HepG2 (cell line): ENCODE results near the gene GGA3. TPM values are rescaled to one million over a fixed set of nuclear protein-coding genes. Genes with fewer than 3 reads are reported as not detected.

Experiments
- GABPA ChIP-seq, 2 experiments: IDR thresholded peaks; 2 replicates each; pipeline ENCODE4 v1.6.1; 2011 to 2016; ENCODE audit warnings: low read depth in 2 of 2, low read length in 1 of 2, missing biosample characterization in 1 of 2, missing genetic modification characterization in 1 of 2
- ISL2 ChIP-seq: sonication (generic); formaldehyde crosslinking; IDR thresholded peaks from 2 replicates; pipeline ENCODE4 v1.5.0; 2020; ENCODE audit warnings: missing genetic modification reagents
- MTA3 ChIP-seq: sonication (generic); formaldehyde crosslinking; IDR thresholded peaks from 2 replicates; pipeline ENCODE4 v1.4.0; 2020; ENCODE audit warnings: missing genetic modification reagents
- PAWR ChIP-seq: sonication (generic); formaldehyde crosslinking; IDR thresholded peaks from 2 replicates; pipeline ENCODE4 v1.4.0; 2020; ENCODE audit warnings: missing genetic modification reagents, mild to moderate bottlenecking, borderline replicate concordance
- PCBP2 ChIP-seq: fragments of 200-400 bp; formaldehyde crosslinking; optimal IDR thresholded peaks from 2 replicates; pipeline ENCODE3; 2018; ENCODE audit warnings: low read length, low read depth; ENCODE audit not compliant: poor library complexity, severe bottlenecking
- RARA ChIP-seq: IDR thresholded peaks from 2 replicates; pipeline ENCODE4 v1.6.1; 2016; ENCODE audit warnings: missing genetic modification reagents, missing compliant biosample characterization
- RORA ChIP-seq: sonication (generic); formaldehyde crosslinking; IDR thresholded peaks from 2 replicates; pipeline ENCODE4 v1.5.0; 2020; ENCODE audit warnings: mild to moderate bottlenecking, missing genetic modification reagents, moderate library complexity
- SRSF1 ChIP-seq: fragments of 200-400 bp; formaldehyde crosslinking; optimal IDR thresholded peaks from 2 replicates; pipeline ENCODE3; 2017; ENCODE audit warnings: mild to moderate bottlenecking, low read depth, low read length, moderate library complexity
- ZFP62 ChIP-seq: sonication (generic); formaldehyde crosslinking; IDR thresholded peaks from 2 replicates; pipeline ENCODE4 v1.4.0; 2020; ENCODE audit warnings: missing genetic modification reagents
- ZNF256 ChIP-seq: sonication (generic); formaldehyde crosslinking; conservative IDR thresholded peaks from 2 replicates; pipeline ENCODE4 v1.4.0; 2020; ENCODE audit warnings: missing genetic modification reagents
- ZNF260 ChIP-seq: sonication (generic); formaldehyde crosslinking; IDR thresholded peaks from 2 replicates; pipeline ENCODE4 v1.4.0; 2020; ENCODE audit warnings: missing genetic modification reagents, low read depth, mild to moderate bottlenecking, borderline replicate concordance
- ZNF331 ChIP-seq: sonication (generic); formaldehyde crosslinking; IDR thresholded peaks from 2 replicates; pipeline ENCODE4 v1.4.0; 2020; ENCODE audit warnings: missing genetic modification reagents
- ZNF333 ChIP-seq: sonication (generic); formaldehyde crosslinking; IDR thresholded peaks from 2 replicates; pipeline ENCODE4 v1.4.0; 2020; ENCODE audit warnings: mild to moderate bottlenecking, missing genetic modification reagents, borderline replicate concordance
- ZNF546 ChIP-seq: sonication (generic); formaldehyde crosslinking; conservative IDR thresholded peaks from 2 replicates; pipeline ENCODE4 v1.8.1; 2023; ENCODE audit warnings: mild to moderate bottlenecking, missing genetic modification reagents
- ZNF549 ChIP-seq: sonication (generic); formaldehyde crosslinking; IDR thresholded peaks from 2 replicates; pipeline ENCODE4 v1.5.0; 2020; ENCODE audit warnings: missing genetic modification reagents
- ZNF556 ChIP-seq: sonication (generic); formaldehyde crosslinking; IDR thresholded peaks from 2 replicates; pipeline ENCODE4 v1.4.0; 2020; ENCODE audit warnings: mild to moderate bottlenecking, missing genetic modification reagents, borderline replicate concordance
- ZNF572 ChIP-seq: sonication (generic); formaldehyde crosslinking; IDR thresholded peaks from 2 replicates; pipeline ENCODE4 v1.5.1; 2020; ENCODE audit warnings: mild to moderate bottlenecking, missing genetic modification reagents
- ZNF577 ChIP-seq: sonication (generic); formaldehyde crosslinking; IDR thresholded peaks from 2 replicates; pipeline ENCODE4 v1.4.0; 2020; ENCODE audit warnings: mild to moderate bottlenecking, low read depth, missing genetic modification reagents, borderline replicate concordance
- ZNF616 ChIP-seq: sonication (generic); formaldehyde crosslinking; IDR thresholded peaks from 2 replicates; pipeline ENCODE4 v1.5.0; 2020; ENCODE audit warnings: low read depth, mild to moderate bottlenecking, missing genetic modification reagents
- ZSCAN9 ChIP-seq: IDR thresholded peaks from 2 replicates; pipeline ENCODE4 v1.6.1; 2016; ENCODE audit warnings: borderline replicate concordance
- polyA plus RNA-seq, 8 experiments: library from polyadenylated mRNA; depleted of rRNA in 3 of 8; stranded (reverse) in 7 of 8; unstranded in 1 of 8; fragments of >200 nt; fragmentation: Illumina TruSeq in 4 of 8; extraction: Trizol in 4 of 8; gene quantifications; 2 replicates each; pipeline versions ENCODE4 v1.2.1 to v1.2.3, GENCODE V29; 2011 to 2016; ENCODE audit warnings: low read depth in 4 of 8, missing spikeins in 1 of 8, mixed read lengths in 1 of 8; ENCODE audit not compliant: insufficient read depth in 1 of 8
- total RNA-seq, 5 experiments: library from RNA; depleted of rRNA; stranded (reverse); fragments of >200 nt; fragmentation: Illumina TruSeq; extraction: Trizol; gene quantifications; 2 replicates each; pipeline ENCODE4 v1.2.3, GENCODE V29; 2016; ENCODE audit warnings: low read depth in 1 of 5
- TF ChIP-seq, protein P1 (sequence below): sonication (generic); formaldehyde crosslinking; IDR thresholded peaks from 2 replicates; pipeline ENCODE4 v1.9.0; 2021; ENCODE audit warnings: missing genetic modification reagents, borderline replicate concordance
- TF ChIP-seq, protein P2 (sequence below): sonication (generic); formaldehyde crosslinking; IDR thresholded peaks from 2 replicates; pipeline ENCODE4 v1.4.0; 2020; ENCODE audit warnings: missing genetic modification reagents
- TF ChIP-seq, protein P3 (sequence below), 2 experiments: IDR thresholded peaks; 2 replicates each; pipeline ENCODE4 v1.6.1; 2011 to 2012; ENCODE audit warnings: low read length in 2 of 2, borderline replicate concordance in 1 of 2, low read depth in 1 of 2, mild to moderate bottlenecking in 1 of 2, moderate library complexity in 1 of 2

The GGA3 gene
- total and polyA plus RNA-seq, 2 of the 13 experiments (the other 11 are each of a cell fraction or from before 2014, with no cell fraction given) = 28.4 to 43.7 TPM

DNA sequence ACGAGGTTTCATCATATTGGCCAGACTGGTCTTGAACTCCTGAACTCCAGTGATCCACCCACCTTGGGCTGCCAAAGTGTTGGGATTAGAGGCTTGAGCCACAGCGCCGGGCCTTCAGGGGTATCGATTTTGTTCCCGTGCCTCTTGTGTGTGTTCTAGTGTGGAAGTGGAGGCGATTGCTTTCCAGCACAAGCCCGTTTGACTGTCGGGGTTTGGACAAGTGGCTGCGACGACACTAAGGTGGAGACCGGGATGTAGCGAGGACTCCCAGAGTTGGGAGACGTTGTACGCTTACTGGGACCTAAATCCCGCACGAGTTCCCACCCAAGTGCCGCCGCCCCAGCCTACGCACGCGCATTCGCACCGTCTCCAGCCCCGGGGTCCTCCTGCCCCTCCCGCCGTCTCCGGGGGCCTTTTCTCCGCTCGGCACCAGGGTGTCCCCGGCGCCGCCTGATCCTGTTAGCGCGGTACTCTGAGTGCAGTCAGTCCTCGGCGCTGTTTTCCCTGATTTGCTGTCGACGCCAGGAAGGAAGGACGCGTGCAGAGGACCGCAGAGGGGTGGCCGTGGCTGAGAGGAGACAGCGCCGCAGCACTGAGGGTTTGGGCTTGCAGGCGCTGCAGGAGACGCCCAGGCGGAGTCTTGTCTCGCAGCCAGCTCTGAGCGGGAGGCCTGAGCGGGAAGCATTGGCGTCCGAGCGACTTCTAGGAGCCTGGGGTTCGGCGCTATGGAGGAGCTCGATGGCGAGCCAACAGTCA is 56.2 kb downstream of the GGA3 start, which contains the start of gene NUP85 (continued):
- TF ChIP-seq, protein P1, sequence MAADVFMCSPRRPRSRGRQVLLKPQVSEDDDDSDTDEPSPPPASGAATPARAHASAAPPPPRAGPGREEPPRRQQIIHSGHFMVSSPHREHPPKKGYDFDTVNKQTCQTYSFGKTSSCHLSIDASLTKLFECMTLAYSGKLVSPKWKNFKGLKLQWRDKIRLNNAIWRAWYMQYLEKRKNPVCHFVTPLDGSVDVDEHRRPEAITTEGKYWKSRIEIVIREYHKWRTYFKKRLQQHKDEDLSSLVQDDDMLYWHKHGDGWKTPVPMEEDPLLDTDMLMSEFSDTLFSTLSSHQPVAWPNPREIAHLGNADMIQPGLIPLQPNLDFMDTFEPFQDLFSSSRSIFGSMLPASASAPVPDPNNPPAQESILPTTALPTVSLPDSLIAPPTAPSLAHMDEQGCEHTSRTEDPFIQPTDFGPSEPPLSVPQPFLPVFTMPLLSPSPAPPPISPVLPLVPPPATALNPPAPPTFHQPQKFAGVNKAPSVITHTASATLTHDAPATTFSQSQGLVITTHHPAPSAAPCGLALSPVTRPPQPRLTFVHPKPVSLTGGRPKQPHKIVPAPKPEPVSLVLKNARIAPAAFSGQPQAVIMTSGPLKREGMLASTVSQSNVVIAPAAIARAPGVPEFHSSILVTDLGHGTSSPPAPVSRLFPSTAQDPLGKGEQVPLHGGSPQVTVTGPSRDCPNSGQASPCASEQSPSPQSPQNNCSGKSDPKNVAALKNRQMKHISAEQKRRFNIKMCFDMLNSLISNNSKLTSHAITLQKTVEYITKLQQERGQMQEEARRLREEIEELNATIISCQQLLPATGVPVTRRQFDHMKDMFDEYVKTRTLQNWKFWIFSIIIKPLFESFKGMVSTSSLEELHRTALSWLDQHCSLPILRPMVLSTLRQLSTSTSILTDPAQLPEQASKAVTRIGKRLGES (CRISPR knock-in tag) = peak; percentile 51; the same call in 1 of the 2 replicates
- TF ChIP-seq, protein P2, sequence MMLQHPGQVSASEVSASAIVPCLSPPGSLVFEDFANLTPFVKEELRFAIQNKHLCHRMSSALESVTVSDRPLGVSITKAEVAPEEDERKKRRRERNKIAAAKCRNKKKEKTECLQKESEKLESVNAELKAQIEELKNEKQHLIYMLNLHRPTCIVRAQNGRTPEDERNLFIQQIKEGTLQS (CRISPR knock-in tag) = no peak; the same call in 1 of the 2 replicates
- TF ChIP-seq ZNF572 = peak; percentile 94; the same call in 1 of the 2 replicates
- peak; percentile 80; the same call in 1 of the 2 replicates for TF ChIP-seq ZNF546 (CRISPR knock-in tag)
- peak; percentile 39 for TF ChIP-seq RARA (CRISPR knock-in tag)
- peak; percentile 79 for TF ChIP-seq SRSF1
- TF ChIP-seq ZSCAN9 (CRISPR knock-in tag) = peak; percentile 68; the same call in 1 of the 2 replicates
- 0 out of 2 replicates have a peak, but pooled peaks have one; percentile 77 for TF ChIP-seq PAWR (CRISPR knock-in tag)
- TF ChIP-seq ZNF331 (CRISPR knock-in tag) = peak; percentile 53; the same call in 1 of the 2 replicates
- no peak for TF ChIP-seq PCBP2
- TF ChIP-seq ZNF556 (CRISPR knock-in tag) = peak; percentile 22; the same call in 1 of the 2 replicates
- no peak; the same call in none of the 2 replicates for TF ChIP-seq ISL2
- TF ChIP-seq, protein P3, sequence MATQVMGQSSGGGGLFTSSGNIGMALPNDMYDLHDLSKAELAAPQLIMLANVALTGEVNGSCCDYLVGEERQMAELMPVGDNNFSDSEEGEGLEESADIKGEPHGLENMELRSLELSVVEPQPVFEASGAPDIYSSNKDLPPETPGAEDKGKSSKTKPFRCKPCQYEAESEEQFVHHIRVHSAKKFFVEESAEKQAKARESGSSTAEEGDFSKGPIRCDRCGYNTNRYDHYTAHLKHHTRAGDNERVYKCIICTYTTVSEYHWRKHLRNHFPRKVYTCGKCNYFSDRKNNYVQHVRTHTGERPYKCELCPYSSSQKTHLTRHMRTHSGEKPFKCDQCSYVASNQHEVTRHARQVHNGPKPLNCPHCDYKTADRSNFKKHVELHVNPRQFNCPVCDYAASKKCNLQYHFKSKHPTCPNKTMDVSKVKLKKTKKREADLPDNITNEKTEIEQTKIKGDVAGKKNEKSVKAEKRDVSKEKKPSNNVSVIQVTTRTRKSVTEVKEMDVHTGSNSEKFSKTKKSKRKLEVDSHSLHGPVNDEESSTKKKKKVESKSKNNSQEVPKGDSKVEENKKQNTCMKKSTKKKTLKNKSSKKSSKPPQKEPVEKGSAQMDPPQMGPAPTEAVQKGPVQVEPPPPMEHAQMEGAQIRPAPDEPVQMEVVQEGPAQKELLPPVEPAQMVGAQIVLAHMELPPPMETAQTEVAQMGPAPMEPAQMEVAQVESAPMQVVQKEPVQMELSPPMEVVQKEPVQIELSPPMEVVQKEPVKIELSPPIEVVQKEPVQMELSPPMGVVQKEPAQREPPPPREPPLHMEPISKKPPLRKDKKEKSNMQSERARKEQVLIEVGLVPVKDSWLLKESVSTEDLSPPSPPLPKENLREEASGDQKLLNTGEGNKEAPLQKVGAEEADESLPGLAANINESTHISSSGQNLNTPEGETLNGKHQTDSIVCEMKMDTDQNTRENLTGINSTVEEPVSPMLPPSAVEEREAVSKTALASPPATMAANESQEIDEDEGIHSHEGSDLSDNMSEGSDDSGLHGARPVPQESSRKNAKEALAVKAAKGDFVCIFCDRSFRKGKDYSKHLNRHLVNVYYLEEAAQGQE (IDR thresholded peaks at IDR 0.05; ENCODE audit: borderline replicate concordance in 1 of 2, low read depth in 1 of 2, low read length in 2 of 2) = peak in 1 of 2 experiments; percentile 33; a peak in 1 of 4 replicates
- no peak for TF ChIP-seq MTA3
- TF ChIP-seq ZNF260 (CRISPR knock-in tag) = no peak
- no peak for TF ChIP-seq RORA
- no peak; the same call in 1 of the 2 replicates for TF ChIP-seq ZNF549
- TF ChIP-seq ZNF333 (CRISPR knock-in tag) = no peak
- TF ChIP-seq ZNF577 (CRISPR knock-in tag) = no peak
- no peak; the same call in 1 of the 2 replicates for TF ChIP-seq ZNF256 (CRISPR knock-in tag)
- TF ChIP-seq ZFP62 (CRISPR knock-in tag) = no peak
- peak; percentile 57; the same call in 1 of the 2 replicates for TF ChIP-seq ZNF616
- TF ChIP-seq GABPA (IDR thresholded peaks at IDR 0.05; ENCODE audit: low read depth, low read length) = no peak
- TF ChIP-seq GABPA (CRISPR knock-in tag; IDR thresholded peaks at IDR 0.05; ENCODE audit: low read depth) = peak; percentile 60
